Globus pallidus (tissue), 1 donor: Measurements from ENCODE around the gene GPC6.

Experiments
- DNase-seq: peaks from one replicate; pipeline ENCODE4 v3.0.0-alpha.2; 2015; ENCODE audit warnings: low spot score

Gene GPC6

DNA sequence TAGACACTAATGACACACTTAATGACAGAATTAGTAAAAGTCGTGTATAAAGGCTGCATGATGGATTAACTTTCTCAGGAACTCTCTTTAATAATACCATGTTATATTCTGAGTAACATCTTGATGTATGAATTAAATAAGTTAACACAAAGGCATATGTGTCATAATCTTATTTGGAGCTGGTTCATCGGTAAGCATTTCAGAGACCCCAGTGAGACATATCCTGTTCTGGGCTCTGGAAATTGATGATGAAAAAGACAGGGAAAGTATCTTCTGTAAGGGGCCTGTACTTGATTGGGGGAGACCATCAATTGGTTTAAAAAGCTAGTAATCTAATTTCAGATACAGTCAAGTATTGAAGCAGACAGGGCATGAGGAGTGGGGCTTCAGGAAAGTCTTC is 547.9 kb downstream of the GPC6 start:
- no peak for DNase-seq

DNA sequence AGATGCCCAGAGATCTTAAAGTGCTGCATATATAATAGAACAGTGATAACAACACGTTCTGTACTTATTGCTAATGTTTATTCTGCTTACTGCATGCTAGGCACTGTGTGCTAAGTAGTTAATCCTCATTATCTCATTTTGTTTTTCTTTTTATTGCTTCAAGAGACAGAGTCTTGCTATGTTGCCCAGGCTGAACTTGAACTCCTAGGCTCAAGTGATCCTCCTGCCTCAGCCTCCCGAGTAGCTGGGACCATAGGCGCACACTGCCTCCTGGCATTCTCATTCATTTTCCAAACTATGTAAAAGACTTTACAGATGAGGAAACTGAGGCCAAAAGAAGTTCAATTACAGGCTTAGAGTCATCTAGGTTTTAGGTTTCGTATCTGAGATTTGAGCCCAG is 548.4 kb downstream of the GPC6 start:
- no peak for DNase-seq

DNA sequence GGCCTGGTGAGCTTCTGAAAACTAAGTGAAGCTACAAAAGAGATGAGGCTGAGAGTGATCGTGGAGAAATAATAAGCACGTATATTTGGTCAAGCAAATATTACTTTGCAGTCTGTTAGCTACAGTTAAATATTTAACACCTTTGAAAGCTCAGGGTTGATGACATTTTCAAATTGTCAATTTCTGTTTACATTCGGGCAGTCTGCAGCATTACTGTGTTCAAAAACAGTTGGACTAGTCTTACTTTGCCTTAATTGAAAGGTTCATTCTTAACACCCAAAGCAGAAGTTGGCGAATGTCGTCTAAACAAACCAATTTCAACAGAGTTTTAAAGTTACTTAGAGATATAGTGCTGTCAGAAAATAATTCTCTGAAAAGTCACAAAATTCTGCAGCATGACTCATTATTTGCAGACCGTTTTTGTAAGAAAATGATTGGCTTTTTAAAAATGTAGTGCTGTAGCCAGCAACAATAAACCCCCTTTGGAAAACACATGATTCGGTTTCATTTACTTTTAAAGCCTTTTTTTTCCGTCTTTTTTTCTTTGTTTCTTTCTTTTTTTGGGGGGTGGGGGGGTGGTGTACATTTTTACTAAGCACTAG is 549.0 kb downstream of the GPC6 start:
- DNase-seq, result no peak

DNA sequence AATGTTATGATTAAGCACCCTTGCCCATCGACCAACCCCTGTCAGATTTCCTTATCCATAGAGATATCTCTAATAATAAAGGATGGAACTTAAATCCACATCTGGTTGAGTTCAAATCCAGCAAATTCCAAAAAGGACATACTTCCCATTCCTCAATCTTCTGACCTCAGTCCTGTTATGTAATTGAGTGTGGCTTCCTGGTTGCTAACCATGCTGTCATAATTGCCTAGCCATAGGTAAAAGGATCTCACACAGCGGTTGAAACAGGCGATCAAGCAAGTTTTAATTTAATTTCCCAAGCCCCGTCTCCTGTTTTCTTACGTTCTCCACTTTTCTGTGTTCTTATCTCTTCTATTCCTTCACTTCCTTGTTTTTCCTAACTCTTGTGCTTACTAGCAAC is 550.3 kb downstream of the GPC6 start:
- DNase-seq, result no peak

DNA sequence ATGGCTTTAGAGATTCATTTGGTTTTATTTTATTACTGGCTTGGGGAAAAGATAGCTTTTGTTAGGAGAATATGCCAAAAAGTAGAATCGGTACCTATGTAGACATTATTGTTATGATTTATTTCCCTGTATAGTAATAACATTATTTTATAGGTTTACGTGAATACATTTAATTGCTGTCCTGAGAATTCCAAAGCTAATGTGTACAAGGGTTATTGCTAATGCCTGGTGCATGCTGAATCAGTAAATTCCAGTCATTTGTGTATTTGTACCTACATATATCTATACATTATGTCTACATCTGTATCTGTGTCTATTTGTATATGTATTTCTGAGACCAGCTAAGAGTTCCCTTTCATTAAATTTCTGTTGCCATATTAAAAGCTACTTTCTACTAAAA is 550.9 kb downstream of the GPC6 start:
- DNase-seq, result no peak

DNA sequence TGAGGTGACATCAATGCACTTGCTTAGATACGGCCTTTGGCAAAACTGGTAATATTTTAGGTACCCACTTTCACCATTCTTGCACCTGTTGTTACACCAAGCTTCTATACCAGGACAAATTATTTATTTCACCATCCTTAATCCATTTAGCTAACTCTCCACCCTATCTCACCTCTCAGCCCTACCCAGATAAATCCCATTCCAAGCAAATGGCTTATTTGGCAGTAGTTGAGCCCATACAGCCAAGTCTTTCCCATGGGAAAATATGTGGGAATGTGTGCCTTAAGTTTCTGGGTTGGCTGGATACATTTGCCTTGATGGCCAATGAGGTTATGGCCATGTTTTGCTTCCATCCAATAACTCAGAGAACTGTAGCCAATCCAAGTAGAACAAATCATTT is 551.9 kb downstream of the GPC6 start:
- DNase-seq, result no peak

DNA sequence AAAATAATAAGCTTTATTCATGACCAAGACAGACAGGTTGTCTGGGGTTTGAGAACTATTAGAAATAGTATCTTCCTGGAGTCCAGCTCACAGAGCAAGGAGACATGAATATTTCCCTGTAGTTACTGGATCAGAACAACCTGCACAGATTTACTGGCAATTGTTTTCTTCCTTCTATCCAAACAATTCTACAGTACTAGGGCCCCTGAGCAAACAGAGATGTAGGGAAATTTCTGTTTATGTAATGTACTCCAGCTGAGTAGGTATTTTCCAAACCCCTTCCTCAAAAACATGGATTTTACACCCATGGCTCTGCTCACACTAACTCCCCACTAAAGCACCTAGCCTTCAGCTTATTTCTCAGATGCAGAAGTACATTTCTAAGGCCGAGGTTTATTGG is 557.6 kb downstream of the GPC6 start:
- DNase-seq, result no peak

DNA sequence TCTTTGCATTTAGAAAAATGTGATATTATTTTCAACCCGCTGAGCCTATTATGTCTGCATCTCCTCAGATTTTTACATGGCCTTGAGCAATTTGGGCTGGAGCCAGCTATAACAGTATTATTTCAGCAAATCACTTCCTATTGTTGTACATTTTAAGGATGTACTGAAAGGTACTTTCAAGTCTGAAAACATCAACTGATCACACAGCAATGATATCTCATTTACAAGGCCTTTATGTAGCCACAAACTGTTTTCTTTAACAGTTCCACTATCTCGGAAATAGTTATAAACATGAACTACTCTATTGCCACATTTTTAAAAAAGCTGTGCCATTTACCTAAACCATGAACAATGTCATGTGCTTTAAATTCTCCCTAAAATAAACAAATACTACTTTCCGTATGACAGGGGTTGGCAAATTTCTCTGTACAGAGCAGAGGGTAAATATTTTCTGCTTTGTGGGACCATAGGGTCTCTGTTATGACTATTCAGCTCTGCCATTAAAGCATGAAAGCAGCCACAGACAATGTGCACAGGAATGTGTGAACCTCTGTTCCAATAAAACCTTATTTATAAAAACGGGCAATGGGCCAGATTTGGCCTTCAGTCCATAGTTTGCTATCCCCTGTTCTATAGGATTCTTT is 560.4 kb downstream of the GPC6 start:
- no peak for DNase-seq

DNA sequence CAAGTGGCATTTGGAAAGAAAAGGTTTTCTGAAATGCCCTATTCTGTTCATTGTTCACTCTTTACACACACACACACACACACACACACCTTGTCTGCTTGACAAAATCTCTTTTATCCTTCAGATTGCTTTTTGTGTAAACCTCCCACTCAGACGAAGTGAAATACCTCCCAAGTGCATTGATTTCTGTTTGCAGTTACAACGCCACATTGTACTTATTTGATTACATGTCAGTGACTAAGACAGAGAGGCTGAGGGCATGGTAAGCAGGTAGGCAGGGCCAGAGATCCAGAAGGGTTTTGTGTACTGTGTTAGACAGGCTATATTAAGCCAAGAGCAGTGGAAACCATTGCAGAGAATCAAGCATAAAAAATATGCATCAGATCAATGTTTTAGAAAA is 561.8 kb downstream of the GPC6 start:
- no peak for DNase-seq

DNA sequence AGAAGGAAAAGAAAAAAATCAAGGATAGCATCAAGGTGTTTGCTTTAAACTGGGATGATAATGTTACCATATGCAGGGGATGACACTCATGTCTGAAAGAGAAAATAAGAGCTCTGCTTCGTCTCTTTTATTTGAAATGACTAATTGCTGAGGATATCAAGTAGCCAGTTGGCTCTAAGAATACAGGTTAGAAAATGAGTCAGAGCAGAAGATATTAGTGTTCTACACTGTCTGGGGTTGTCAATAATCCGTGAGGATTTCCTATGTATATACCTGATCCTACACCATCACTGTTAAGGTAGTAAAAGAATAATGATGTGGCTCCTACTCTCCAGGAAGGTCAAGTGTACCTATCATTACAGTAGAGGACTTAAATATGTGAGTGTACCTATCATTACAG is 562.5 kb downstream of the GPC6 start:
- no peak for DNase-seq

DNA sequence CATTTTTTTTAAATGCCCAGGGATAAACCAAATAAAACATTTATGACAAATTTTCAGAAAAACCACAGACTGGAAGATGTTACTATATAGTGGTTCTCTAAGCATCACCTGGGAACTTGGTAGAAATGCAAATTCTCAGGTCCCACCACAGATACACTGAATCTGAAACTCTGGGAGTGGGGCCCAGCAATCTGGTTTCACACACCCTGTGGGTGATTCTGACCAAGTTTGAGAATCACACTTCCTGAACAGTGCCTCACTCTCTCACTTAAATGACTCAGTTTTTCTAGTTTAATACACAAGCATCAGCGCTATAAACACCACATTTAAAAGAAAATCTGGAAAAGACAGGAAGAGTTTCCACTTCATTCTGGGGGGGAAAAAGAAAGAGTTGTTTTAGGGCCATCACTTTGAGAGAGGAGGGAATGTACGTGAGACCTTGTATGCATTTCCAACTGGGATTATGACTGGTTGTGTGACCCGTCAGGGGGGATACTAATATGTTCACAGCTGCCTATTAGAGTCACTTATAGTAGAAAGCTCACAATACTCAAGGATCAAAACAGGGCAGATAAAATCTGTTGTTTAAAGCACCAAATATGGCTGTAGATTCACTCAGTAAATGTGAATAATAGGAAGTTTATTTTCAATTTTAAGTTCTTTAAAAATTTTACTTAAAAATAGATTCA is 567.7 kb downstream of the GPC6 start:
- DNase-seq, result no peak

DNA sequence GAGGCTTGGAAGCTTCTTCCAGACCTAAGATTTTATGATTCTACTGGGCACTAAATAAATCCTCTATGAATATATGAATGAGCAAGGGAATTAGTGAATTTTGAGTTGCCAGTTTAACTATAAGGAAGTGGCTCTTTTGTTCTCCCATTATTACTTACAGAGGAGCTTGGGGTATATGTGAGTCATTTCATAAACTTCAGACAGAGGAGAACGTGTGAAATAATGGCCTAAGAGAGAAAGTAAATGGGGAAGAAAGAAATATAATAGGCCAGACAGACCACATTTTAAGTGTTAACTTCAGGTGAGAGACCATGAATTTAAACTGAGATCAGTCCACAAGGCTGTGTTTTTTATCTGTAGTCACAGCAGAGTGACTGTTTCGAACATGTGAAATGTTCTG is 570.9 kb downstream of the GPC6 start:
- DNase-seq, result no peak

DNA sequence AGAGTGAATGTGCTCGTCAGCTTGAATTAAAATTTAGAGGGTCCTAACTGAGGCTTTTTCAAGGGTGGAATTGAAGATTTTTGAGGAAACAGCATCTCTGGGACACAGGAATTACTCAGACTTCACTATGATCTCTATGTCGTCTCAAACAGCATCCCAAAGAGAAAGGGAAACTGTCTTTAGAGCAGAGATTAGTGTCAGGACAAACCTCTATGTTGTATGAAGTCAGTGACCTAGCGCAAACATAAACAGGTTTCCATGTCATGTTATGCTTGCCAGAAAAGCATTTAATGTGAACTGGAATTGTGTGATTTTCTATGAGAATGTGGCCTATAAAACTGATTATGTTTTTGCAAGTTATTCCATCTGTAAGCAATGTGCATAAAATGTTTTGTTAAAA is 573.7 kb downstream of the GPC6 start:
- DNase-seq, result no peak

DNA sequence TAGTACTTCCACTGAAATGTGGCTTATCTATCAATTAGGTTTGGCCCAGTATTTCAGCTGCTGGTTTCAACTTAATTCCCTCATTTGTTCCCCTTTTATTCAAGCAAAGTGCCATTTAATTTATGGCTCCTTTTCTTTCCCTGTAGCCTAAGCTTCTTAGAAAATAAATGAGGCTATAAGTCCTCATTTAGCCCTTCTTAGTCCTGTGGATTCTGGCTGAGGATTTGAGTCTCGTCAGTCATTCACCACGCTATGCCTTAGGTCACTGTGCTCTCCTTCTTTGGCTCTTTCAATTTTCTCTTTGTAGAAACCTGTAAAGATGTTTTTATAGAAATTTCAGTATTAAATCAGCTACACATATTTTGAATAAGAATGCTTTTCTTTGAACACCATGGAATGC is 579.1 kb downstream of the GPC6 start:
- DNase-seq, result no peak

DNA sequence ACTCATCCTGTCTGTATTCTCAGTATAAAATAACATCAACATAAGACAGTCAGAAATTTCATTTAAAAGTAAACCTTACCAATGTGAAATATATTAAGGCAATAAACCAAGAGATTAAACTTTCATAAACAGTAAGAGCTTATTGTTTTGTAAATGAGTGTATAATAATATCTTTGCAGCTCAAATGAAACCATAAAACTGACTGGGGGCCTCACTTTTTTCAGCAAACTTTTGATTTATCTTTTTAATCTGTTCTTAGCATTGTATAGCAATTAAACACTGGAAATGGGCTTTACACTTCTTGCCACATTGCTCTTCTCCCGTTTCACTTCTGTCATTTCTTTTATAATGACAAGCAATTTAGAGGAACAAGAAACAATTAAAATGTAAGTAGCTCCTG is 580.3 kb downstream of the GPC6 start:
- no peak for DNase-seq

DNA sequence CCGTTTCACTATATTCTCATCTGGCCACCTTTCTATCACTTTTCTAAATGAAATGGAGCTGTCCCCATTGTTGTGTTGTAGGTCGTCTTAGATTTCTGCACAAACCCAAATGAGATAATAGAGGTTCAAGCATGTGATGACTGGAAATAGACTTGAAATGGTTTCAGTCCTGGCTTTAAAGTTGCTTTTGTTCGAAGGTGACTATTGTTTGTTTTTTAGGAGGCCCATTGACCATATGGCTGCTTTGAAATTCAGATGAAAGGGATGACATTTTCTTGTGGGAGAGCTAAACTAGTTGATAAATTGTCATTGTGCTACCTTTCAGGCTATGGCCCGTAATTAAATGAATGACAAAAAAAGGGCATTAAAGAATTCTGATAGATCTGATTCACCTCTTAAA is 583.7 kb downstream of the GPC6 start:
- DNase-seq, result no peak

DNA sequence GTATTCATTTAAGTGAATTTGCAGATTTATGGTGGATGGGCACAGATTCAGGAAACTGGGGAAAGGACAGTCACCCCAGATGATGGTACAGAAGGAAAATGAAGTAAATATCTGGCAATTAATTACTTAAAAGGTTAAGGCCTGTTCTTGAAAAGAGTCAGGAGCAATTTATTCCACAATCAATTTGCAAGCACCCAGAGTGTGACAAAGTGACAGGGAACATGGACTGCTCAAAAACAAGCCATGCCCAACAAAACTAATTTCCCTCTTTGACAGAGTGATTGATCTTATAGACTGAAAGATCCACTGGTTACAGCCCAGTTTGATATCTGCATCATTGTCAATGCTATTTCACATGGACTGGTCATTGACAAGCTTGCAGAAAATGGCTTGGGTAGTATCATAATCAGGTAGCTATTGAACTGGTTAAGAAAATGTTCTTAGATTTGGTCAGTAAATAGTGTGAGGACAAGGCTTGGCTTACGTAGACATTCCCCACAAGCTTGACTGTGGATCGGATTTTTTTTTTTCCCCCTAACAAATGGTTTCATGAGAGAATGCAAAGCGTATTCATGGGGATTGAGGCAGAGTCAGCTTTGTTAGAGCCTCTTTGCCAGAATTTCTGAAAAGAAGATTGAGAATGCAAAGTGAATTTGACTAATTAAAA is 584.6 kb downstream of the GPC6 start:
- no peak for DNase-seq

DNA sequence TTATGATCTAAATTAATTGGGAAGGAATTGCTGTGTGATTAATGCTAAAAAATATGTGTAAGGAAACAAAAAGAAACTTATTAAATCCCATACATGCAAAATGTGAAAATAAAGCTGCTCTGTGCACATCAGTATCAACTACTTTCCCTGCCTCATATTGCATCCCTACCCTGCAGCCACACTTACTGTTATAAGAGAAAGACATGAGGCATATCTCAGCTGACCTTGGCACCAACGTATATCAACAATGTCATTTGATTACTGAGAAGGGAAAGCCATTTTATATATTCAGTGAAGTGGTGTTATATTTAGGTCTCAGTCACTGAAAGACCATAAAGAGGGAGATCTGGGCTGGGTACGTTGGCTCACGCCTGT is 585.1 kb downstream of the GPC6 start:
- no peak for DNase-seq

DNA sequence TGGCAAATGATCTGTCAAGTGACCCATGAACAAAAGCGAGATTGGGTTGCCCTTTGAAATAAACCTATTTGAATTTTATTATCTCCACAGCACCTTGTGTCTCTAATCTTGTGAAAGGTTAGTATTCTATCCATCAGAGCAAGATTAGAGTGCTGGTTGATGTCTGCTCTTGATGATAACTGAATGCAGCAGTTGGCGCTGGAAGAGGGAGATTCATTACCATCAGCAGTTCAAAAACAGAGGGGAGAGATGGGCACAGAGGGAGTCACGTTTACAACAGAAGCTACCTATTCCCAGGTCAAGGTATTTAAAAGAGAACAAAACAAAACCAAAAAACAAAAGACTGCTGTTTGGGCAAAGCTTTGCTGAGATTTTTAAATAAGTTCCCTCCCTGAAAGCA is 588.1 kb downstream of the GPC6 start:
- no peak for DNase-seq

DNA sequence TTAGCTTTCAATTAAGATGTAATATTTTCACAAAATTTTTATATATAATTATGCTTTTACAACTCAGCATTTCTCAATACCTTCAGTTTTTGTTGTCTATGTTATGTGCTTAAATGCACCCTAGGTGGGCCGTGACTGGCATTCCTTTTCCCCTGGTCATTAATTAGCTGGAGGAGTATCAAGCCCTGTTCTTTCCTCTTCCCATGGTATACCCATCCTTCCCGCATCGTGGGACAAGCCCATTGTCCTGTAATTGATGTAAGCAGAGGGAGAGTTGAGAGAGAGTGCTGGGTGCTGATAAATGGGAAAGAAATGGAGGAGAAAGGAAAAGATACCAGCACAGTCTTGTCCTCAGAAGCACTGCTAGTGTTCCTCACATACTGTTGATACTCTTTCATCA is 591.7 kb downstream of the GPC6 start:
- no peak for DNase-seq

DNA sequence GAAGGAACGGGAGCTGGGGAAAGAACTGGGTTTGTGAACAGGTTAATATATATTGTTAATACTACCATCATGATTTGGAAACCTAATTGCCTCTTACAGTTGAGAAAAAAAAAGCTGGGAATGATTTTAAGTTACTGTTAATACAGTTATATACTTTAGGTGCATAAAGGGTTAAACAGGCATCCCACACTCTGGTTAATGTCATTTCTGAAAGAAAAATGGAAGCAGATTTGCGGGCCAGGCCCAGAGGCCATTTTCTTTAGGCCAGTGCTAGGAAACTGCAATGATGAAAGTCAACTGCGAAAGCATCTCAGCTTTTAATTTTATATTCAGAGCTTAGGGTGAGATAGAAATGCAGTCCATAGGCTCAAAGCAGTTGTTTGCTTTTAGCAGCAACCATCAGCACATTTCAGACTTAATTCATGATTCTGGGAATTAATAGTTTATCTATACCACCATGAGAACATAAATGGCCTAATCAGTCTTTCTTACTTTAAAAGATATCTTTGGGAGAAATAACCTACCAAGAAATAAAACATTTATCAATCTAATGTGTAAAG is 592.8 kb downstream of the GPC6 start:
- DNase-seq, result no peak

DNA sequence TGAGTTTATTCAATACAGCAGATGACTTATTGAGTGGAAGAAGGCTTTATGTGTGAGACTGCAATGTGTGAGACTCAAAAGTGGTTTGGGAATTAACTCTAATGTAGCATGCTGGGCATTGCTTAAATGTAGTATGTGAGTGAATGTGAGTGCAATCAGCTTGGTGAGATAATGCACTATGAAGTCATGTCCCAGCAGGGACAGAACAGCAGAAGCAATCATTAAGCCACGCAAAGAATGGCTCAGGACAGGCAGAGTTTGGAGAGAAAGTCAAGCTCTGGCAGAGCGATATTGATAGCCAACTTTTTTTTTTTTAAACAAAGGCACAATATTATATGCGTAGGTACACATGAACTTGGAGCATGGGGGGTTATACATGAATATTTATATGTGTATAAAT is 597.7 kb downstream of the GPC6 start:
- DNase-seq, result no peak

DNA sequence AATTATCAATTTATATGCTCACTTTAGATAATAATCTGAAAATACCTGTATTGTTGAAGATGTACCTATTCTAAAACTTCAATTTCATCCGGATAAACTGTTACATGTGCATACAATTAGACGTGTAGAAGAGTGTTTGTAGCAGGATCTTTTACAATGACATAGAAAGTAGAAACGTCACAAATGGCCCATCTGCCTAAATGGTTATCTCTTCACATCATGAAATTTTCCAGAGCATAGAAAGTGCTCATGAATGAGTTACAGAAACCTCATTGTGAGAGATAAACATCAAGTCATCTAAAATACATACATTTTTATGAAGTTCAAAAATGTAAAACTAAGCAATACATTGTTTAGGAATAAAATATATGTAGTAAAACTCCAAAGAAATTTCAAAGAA is 607.4 kb downstream of the GPC6 start:
- no peak for DNase-seq
